Heart right ventricle (tissue), 16 donors: ENCODE data around the gene CNPY1. TPM values are rescaled to one million over a fixed set of nuclear protein-coding genes. Genes with fewer than 3 reads are reported as not detected.

Source experiments
- ATAC-seq, 8 donors: fragments of 200-7000 bp; cut with Tn5 transposase; one replicate each; pipeline ENCODE4 v1.9.1; 2020; ENCODE audit warnings: mild to moderate bottlenecking in 8 of 8, moderate library complexity in 8 of 8, moderate number of reproducible peaks in 1 of 8
- DNase-seq, 2 donors: peaks; one replicate each; pipeline ENCODE4 v3.0.0-alpha.2; 2020
- H3K27ac ChIP-seq, 10 donors: fragments of 200-600 bp; sonication (generic) in 2 of 10; one replicate each; pipeline versions ENCODE4 v1.5.0 to v1.8.0; 2020 to 2022; ENCODE audit warnings: mild to moderate bottlenecking in 3 of 10
- H3K27me3 ChIP-seq, 7 donors: fragments of 200-600 bp; one replicate each; pipeline ENCODE4 v1.8.0; 2021 to 2022; ENCODE audit warnings: mild to moderate bottlenecking in 2 of 7
- H3K36me3 ChIP-seq, 9 donors: fragments of 200-600 bp; sonication (generic) in 1 of 9; one replicate each; pipeline versions ENCODE4 v1.5.0 to v1.8.0; 2020 to 2022; ENCODE audit warnings: mild to moderate bottlenecking in 2 of 9
- H3K4me1 ChIP-seq, 9 donors: fragments of 200-600 bp; sonication (generic) in 1 of 9; one replicate each; pipeline versions ENCODE4 v1.5.0 to v1.8.0; 2020 to 2022; ENCODE audit warnings: mild to moderate bottlenecking in 4 of 9
- H3K4me3 ChIP-seq, 10 donors: fragments of 200-600 bp; sonication (generic) in 2 of 10; one replicate each; pipeline versions ENCODE4 v1.5.0 to v1.8.0; 2020 to 2022; ENCODE audit warnings: mild to moderate bottlenecking in 7 of 10, moderate library complexity in 2 of 10
- H3K9me3 ChIP-seq, 11 donors: fragments of 200-600 bp in 10 of 11; sonication (generic) in 2 of 11; one replicate each; pipeline versions ENCODE4 v1.5.0 to v1.8.0; 2013 to 2022; ENCODE audit warnings: mild to moderate bottlenecking in 2 of 11, control low read depth in 1 of 11, moderate library complexity in 1 of 11
- WGBS, 2 donors: extraction: QIAGEN DNeasy Blood & Tissue Kit; methylation state at CpG; one replicate each; pipeline ENCODE4 v1.1.7; 2013; ENCODE audit warnings: inconsistent platforms in 1 of 2; 5-methylcytosine and 5-hydroxymethylcytosine counted together
- intact Hi-C, 10 donors: fragments of 100-400 bp; cut with DNase I; formaldehyde crosslinking; loops; one replicate each; pipeline versions ENCODE4 v1.11.1 to v1.14.2; 2022
- polyA plus RNA-seq, 2 donors: library from polyadenylated mRNA; stranded (reverse); fragments of 200-250 nt; gene quantifications; one replicate each; pipeline ENCODE4 v1.2.3, GENCODE V29; 2013
- total RNA-seq, 10 donors: library from RNA; stranded (reverse); fragmentation: NEBNext Ultra II Directional in 3 of 10; extraction: Animal tissue kit (Norgen Biotek cat#: 25700) in 3 of 10; gene quantifications; one replicate each; pipeline versions ENCODE4 v1.2.1 to v1.2.4, GENCODE V29; 2021 to 2023
- TF ChIP-seq, protein P1 (sequence below), 9 donors: fragments of 200-600 bp; sonication (generic) in 2 of 9; IDR thresholded peaks; one replicate each; pipeline versions ENCODE4 v1.5.0 to v1.8.0; 2021 to 2022; ENCODE audit warnings: antibody characterized with exemption in 9 of 9, mild to moderate bottlenecking in 5 of 9, moderate library complexity in 1 of 9
- donor health status: Arrhythmogenic right ventricular cardiomyopathy.
- donor health status: ischemic (EF 13 %, LVEDD 7.1; RV severe dilation, severe dysfunction).
- donor health status: healthy with polysubstance abuse.
- donor health status: DM: no; HTN: yes; CAD: no.
- donor health status: DM: no; HTN: no; CAD: no.
- donor health status: ischemic (EF 25% LVEDD 6.9; RV normal size, moderate dysfunction).
- donor health status: ischemic (EF 25% LVEDD 5.7; RV mildly dilated, moderate dysfunction).
- donor health status: healthy.
- donor health status: DM: yes; HTN: yes; CAD: no.
- donor health status: Ischemic cardiomyopathy.
- donor health status: ischemic (EF 35%, LVEDD 5.7; RV mildly dilated, moderate dysfunction).
- donor health status: nonischemic (EF 11% LVEDD 7.7; RV severe dilation, severe dysfunction).
- donor health status: DM: yes; HTN: yes; CAD: no.
- donor health status: PGD.
- donor health status: ischemic (EF 29% LVEDD 5.4; RV normal size, mild dysfunction).
- donor health status: nonischemic (EF 23%, LVEDD 6.1; RV moderate dilation, normal function).

CNPY1 gene
- total and polyA plus RNA-seq, 12 donors, result not detected

DNA sequence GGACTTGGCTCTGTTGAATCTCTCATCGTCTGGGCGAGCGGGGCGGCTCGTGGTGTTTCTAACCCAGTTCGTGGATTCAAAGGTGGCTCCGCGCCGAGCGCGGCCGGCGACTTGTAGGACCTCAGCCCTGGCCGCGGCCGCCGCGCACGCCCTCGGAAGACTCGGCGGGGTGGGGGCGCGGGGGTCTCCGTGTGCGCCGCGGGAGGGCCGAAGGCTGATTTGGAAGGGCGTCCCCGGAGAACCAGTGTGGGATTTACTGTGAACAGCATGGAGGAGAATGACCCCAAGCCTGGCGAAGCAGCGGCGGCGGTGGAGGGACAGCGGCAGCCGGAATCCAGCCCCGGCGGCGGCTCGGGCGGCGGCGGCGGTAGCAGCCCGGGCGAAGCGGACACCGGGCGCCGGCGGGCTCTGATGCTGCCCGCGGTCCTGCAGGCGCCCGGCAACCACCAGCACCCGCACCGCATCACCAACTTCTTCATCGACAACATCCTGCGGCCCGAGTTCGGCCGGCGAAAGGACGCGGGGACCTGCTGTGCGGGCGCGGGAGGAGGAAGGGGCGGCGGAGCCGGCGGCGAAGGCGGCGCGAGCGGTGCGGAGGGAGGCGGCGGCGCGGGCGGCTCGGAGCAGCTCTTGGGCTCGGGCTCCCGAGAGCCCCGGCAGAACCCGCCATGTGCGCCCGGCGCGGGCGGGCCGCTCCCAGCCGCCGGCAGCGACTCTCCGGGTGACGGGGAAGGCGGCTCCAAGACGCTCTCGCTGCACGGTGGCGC lies 88.1 kb downstream of the CNPY1 start, which contains the start of gene EN2:
EN2 (plus strand) TSS at position 19 of the 767 bp plus-strand sequence; CDS start at position 268, 249 bp downstream.
- ATAC-seq (no peak), DNase-seq (no peak)
- Histone ChIP-seq H3K36me3 (no peaks in the 10 kb centered on the region), H3K27ac (no peak within 1 kb of the TSS), H3K4me3 (peak within 1 kb of the TSS; percentile 44 to 66 (median 55)), H3K4me1 (peaks cover 14 to 49% (median 37%) of the 10 kb centered on the region in 9 donors), H3K9me3 (no peaks in the 10 kb centered on the region), H3K27me3 (peaks cover 90 to 97% (median 96%) of the 10 kb centered on the region in 7 donors)
- TF ChIP-seq, protein P1, sequence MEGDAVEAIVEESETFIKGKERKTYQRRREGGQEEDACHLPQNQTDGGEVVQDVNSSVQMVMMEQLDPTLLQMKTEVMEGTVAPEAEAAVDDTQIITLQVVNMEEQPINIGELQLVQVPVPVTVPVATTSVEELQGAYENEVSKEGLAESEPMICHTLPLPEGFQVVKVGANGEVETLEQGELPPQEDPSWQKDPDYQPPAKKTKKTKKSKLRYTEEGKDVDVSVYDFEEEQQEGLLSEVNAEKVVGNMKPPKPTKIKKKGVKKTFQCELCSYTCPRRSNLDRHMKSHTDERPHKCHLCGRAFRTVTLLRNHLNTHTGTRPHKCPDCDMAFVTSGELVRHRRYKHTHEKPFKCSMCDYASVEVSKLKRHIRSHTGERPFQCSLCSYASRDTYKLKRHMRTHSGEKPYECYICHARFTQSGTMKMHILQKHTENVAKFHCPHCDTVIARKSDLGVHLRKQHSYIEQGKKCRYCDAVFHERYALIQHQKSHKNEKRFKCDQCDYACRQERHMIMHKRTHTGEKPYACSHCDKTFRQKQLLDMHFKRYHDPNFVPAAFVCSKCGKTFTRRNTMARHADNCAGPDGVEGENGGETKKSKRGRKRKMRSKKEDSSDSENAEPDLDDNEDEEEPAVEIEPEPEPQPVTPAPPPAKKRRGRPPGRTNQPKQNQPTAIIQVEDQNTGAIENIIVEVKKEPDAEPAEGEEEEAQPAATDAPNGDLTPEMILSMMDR (IDR thresholded peaks at IDR 0.05), result no peak
- intact Hi-C loops, result loop anchor here in 1 of 10 donors (10.0 kb wide), 1 partner anchor 73 kb away; no protein-coding TSS in a partner anchor
- 0 to 2% methylated on average over 82 to 105 of the region's 105 CpGs for WGBS, 2 donors

DNA sequence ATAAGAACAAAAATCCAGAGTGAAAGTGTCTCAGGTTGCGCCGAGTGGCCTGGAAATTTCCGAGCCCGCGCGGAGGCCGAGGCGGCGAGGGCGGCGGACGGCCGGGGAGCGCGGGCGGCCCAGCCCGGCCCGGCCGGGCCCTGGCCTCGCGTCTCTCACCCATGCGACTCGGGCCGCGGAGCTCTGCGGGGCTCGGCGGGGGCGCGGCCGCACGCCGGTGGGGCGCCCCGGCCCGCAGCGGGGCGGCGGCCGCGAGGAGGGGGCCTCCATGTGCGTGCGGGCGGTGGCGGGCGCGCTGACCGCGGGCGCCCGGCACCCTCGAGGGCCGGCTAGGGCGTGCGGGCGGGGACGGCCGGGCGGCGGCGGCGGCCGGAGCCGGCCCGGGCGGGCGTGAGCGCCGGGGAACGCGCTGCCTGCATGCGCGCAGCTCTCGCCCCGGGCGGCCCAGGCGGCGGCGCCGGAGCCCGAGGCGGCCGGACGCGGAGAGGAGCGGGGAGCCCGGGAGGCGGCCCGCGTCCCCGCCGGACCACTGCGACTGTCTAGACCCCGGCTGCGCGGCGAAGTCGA lies 88.7 kb downstream of the CNPY1 start:
- 1 to 3% methylated on average over 15 to 98 of the region's 98 CpGs for WGBS, 2 donors
- no peaks in the 10 kb centered on the region for H3K36me3 ChIP-seq
- H3K4me1 ChIP-seq, result peaks cover 14 to 49% (median 37%) of the 10 kb centered on the region in 9 donors
- H3K4me3 ChIP-seq, result peak overlapping the region in 9 of 10 donors; percentile 44 to 66 (median 54)
- no peak for DNase-seq
- intact Hi-C loops, result loop anchor here in 1 of 10 donors (10.0 kb wide), 1 partner anchor 73 kb away; no protein-coding TSS in a partner anchor
- no peak overlapping the region for H3K27ac ChIP-seq
- ATAC-seq, result peak in 3 of 8 donors; percentile 13 to 36 (median 18)
- TF ChIP-seq, protein P1 (IDR thresholded peaks at IDR 0.05), result no peak
- H3K9me3 ChIP-seq, result no peaks in the 10 kb centered on the region
- peaks cover 90 to 97% (median 96%) of the 10 kb centered on the region in 7 donors for H3K27me3 ChIP-seq

DNA sequence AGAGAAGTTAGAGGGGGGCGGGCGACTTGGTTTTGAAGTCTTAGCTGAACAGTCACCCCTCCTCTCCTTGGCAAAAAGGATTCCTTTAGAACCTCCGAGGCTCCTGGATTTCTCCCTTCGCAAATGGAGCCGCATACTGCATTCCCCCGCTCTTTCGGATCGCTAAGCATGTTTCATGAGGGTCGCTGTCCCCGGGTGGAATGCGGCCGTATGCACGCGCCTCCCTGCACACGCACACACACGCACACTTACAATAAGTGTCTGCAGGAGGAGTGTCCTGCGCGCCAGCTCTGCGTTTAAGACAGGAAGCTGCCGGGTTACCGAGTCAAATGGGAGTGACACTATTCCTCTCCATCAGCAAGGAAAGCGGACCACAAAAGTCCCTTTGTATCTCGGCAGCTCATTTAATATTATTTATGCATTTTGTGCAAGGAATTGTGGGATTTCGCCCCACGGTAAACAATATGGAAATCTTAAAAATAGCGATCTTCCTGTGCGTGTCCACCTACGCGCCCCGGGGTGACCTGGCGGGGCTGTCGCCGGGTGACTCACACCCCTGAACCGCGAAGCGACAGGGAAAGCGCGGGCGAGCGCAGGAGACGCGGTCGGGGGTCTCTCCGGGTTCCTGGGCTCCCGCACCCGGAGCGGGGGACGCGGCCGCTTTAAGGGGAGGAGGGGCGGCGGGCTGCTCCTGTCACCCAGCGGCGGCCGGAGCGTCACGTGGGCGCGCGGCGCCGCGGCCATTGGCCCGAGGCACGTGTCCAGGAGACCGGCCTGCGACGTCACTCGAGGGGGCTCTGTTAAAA lies 89.4 kb downstream of the CNPY1 start:
- peak; percentile 84 to 90 (median 86) for ATAC-seq

More for the DNA sequence above, 89.4 kb downstream of the CNPY1 start:
- Histone ChIP-seq H3K27ac (no peak overlapping the region), H3K4me3 (peak overlapping the region; percentile 44 to 66 (median 55)), H3K9me3 (no peaks in the 10 kb centered on the region), H3K36me3 (no peaks in the 10 kb centered on the region), H3K27me3 (peaks cover 90 to 97% (median 96%) of the 10 kb centered on the region in 7 donors), H3K4me1 (peaks cover 14 to 49% (median 37%) of the 10 kb centered on the region in 9 donors)
- DNase-seq, result peak; percentile 51 to 67
- 1% methylated on average over 69 of the region's 69 CpGs for WGBS, 2 donors
- intact Hi-C loops, result loop anchor here in 1 of 10 donors (10.0 kb wide), 1 partner anchor 72 kb away; no protein-coding TSS in a partner anchor
- TF ChIP-seq, protein P1 (IDR thresholded peaks at IDR 0.05), result no peak
